IPS-15b (cell line): ENCODE measurements around the gene KRT84.

Experiments used
- H3K27me3 ChIP-seq: one replicate; pipeline ENCODE4 v1.6.1; 2013; ENCODE audit warnings: low read length; ENCODE audit not compliant: control insufficient read depth, insufficient read depth
- H3K36me3 ChIP-seq: one replicate; pipeline ENCODE4 v1.6.1; 2013; ENCODE audit warnings: low read length; ENCODE audit not compliant: control insufficient read depth, insufficient read depth
- H3K4me1 ChIP-seq: one replicate; pipeline ENCODE4 v1.6.1; 2013; ENCODE audit warnings: mild to moderate bottlenecking, low read length; ENCODE audit not compliant: control insufficient read depth, insufficient read depth
- H3K4me3 ChIP-seq: one replicate; pipeline ENCODE4 v1.5.1; 2013; ENCODE audit warnings: low read depth, low read length
- H3K9ac ChIP-seq: one replicate; pipeline ENCODE4 v1.6.1; 2013; ENCODE audit warnings: low read depth, mild to moderate bottlenecking, low read length
- H3K9me3 ChIP-seq: one replicate; pipeline ENCODE4 v1.6.1; 2013; ENCODE audit warnings: mild to moderate bottlenecking, low read length; ENCODE audit not compliant: control insufficient read depth, insufficient read depth

Gene KRT84

GRCh38 chr12:52378091-52378490 lies 7.4 kb downstream of the KRT84 start:
- Histone ChIP-seq H3K36me3 (no peaks in the 10 kb centered on the region), H3K4me1 (no peaks in the 10 kb centered on the region), H3K27me3 (no peaks in the 10 kb centered on the region)

DNA sequence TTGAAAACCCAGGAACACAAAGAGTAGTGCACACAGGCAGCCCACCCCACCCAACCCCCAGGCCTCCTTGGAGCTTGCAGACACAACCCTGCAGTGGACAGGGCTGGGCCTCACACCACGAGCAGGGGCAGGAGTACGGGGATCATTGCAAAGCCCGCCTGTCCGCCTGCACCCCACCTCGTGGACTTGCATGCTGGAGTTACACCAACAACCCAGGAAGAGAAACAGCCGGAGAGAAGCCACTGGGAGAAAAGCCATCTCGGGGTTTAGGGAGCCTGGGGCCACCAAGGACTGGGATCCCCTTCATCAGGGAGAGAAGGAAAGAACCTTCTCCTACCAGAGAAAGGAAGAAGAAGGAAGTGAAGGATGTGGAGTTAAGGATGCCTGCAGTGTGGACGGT lies 8.2 kb downstream of the KRT84 start:
- Histone ChIP-seq H3K9ac (no peak overlapping the region), H3K4me3 (no peak overlapping the region), H3K9me3 (no peaks in the 10 kb centered on the region), H3K36me3 (no peaks in the 10 kb centered on the region), H3K4me1 (no peaks in the 10 kb centered on the region), H3K27me3 (no peaks in the 10 kb centered on the region)

More at GRCh38 chr12:52378091-52378490, 7.4 kb downstream of the KRT84 start:
- Histone ChIP-seq H3K9ac (no peak overlapping the region), H3K9me3 (no peaks in the 10 kb centered on the region), H3K4me3 (no peak overlapping the region)

DNA sequence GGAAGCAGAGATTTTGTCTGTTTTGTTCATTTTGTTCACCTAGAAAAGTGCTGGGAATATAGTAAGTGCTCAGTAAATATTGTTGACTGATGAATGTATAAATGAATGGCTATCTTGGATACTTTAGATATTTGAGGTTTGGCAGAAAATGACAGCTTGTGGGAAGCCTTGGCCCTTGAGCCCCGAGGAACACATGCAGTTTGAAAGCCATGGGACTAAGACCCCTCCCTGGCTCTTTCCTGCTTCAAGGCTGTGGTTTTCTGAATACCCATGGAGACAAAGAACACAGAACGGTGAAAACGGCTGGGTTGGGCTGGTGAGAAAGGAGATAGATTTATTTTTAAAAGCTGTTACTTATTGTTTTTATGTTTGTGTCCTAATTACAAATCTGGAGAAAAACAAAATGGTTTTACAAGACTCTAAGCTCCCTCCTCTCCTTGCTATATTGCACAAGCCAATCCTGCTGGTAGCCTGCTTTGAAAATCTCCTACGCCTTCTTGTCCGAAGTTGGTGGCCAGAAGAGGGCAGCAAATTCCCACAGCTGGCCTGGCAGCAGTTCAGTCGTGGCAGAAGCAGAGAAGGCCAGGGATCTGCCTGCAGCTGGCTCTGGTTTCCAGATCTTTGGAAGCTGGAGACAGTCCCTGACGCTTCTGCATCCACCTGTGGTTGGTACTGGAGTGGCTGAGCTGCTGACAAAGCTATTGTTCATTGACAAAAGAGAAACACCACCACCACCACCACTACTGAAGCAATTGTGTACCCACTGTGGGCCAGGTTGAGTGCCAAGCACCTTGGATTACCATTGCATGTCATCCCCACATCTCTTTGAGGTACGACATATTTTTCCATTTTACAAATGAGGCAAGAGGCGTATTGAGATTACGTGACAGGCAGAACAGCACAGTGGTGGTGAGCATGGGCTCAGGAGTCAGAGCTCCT lies 13.0 kb downstream of the KRT84 start:
- Histone ChIP-seq H3K9ac (no peak overlapping the region), H3K36me3 (no peaks in the 10 kb centered on the region), H3K9me3 (no peaks in the 10 kb centered on the region), H3K4me3 (no peak overlapping the region), H3K27me3 (no peaks in the 10 kb centered on the region), H3K4me1 (no peaks in the 10 kb centered on the region)

GRCh38 chr12:52371716-52372115 lies 13.7 kb downstream of the KRT84 start:
- Histone ChIP-seq H3K9ac (no peak overlapping the region), H3K9me3 (no peaks in the 10 kb centered on the region), H3K4me3 (no peak overlapping the region), H3K4me1 (no peaks in the 10 kb centered on the region), H3K27me3 (no peaks in the 10 kb centered on the region), H3K36me3 (no peaks in the 10 kb centered on the region)

DNA sequence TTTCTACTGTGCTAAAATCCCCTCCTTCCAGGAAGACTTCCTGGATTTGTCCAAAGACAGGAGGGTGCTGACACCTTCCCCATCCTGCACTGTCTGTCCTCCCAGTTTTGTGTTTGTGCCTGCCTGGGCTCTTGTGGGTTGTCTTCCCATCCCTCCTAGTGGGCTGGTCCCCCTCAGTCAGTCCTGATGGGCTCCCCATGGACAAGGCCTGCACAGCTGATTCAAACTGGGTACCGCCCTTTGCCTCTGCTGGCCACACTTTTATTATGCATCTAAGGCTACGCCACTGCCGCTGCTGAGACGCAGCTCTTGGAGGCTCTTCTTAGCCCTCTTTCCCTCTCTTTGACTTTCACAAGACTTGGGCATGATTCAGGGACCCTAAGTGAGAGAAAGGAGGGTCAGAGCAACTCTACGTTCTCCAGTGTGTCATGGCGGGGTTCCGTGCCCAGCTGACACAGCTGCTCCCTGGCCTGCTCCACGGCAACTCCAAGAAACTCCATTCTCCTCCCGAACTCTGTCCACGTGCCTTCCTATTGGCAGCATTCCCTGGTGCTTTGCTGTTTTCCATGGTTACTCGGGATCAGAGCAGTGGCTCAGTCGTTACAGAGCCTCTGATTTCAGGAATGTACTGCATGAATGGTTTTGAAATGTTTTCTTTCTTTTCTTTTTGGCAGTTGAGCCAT lies 14.4 kb downstream of the KRT84 start:
- no peak overlapping the region for H3K9ac ChIP-seq
- no peaks in the 10 kb centered on the region for H3K36me3 ChIP-seq
- no peaks in the 10 kb centered on the region for H3K9me3 ChIP-seq
- no peaks in the 10 kb centered on the region for H3K27me3 ChIP-seq
- H3K4me3 ChIP-seq = no peak overlapping the region
- H3K4me1 ChIP-seq = no peaks in the 10 kb centered on the region

GRCh38 chr12:52369809-52370208 lies 15.6 kb downstream of the KRT84 start:
- H3K9me3 ChIP-seq = no peaks in the 10 kb centered on the region
- no peak overlapping the region for H3K9ac ChIP-seq
- H3K4me3 ChIP-seq = no peak overlapping the region
- H3K4me1 ChIP-seq = no peaks in the 10 kb centered on the region
- H3K27me3 ChIP-seq = no peaks in the 10 kb centered on the region
- no peaks in the 10 kb centered on the region for H3K36me3 ChIP-seq

DNA sequence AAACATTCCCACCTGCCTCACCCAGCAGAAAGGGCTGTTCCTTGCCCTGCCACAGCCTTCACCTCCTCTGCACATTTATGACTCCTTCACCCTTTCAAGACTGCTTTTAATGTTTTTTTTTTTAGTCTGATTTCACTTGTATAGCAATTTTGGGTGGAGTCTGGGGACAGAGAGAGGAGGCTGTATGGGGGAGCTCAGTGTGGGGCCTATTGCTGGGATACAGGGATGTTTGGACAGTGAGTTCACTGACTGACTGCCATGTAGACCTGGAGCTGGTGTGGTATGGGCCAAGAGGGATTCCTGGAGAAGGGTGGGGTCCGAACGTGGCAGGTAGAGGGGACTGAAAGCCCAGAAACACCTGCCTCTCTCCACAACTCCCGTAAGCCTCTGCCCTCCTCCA lies 16.2 kb downstream of the KRT84 start:
- Histone ChIP-seq H3K4me1 (no peaks in the 10 kb centered on the region), H3K27me3 (no peaks in the 10 kb centered on the region), H3K4me3 (no peak overlapping the region), H3K9ac (no peak overlapping the region), H3K36me3 (no peaks in the 10 kb centered on the region), H3K9me3 (no peaks in the 10 kb centered on the region)

DNA sequence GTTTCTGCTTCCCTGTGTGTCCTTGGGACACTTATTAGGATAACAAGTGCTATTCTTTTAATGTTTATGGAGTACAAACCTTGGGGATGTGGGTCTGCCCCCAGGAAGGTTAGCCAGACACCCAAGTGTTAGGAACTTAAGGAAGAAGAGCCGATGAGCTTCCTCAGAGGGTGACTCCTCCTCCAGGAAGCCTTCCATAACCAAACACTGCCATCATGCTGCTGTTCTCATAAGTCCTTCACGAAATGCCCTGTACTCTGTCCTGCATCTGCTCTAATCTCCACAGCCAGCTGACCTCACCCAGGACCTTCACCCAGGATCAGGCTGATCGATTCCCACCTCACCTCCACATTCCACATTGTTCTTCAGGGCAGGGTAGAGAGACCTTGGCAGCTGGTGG lies 16.9 kb downstream of the KRT84 start:
- Histone ChIP-seq H3K36me3 (no peaks in the 10 kb centered on the region), H3K9me3 (no peaks in the 10 kb centered on the region), H3K4me1 (no peaks in the 10 kb centered on the region), H3K27me3 (no peaks in the 10 kb centered on the region), H3K4me3 (no peak overlapping the region), H3K9ac (no peak overlapping the region)

GRCh38 chr12:52367876-52368275 lies 17.6 kb downstream of the KRT84 start:
- Histone ChIP-seq H3K9me3 (no peaks in the 10 kb centered on the region), H3K4me3 (no peak overlapping the region), H3K27me3 (no peaks in the 10 kb centered on the region), H3K9ac (no peak overlapping the region), H3K4me1 (no peaks in the 10 kb centered on the region), H3K36me3 (no peaks in the 10 kb centered on the region)

- H3K27me3 ChIP-seq = no peaks in the 10 kb centered on the region
- H3K9ac ChIP-seq = no peak within 1 kb of the TSS
- no peak within 1 kb of the TSS for H3K4me3 ChIP-seq
- H3K36me3 ChIP-seq = no peaks in the 10 kb centered on the region
- no peaks in the 10 kb centered on the region for H3K9me3 ChIP-seq
- H3K4me1 ChIP-seq = no peaks in the 10 kb centered on the region
Measured at GRCh38 chr12:52366738-52367485, 18.5 kb downstream of the KRT84 start, which contains the start of gene KRT85. Gene KRT85 (minus strand): TSS chr12:52367481. CDS start chr12:52367405, 76 bp downstream.

- no peak overlapping the region for H3K9ac ChIP-seq
- H3K4me1 ChIP-seq = no peaks in the 10 kb centered on the region
- H3K27me3 ChIP-seq = no peaks in the 10 kb centered on the region
Measured at GRCh38 chr12:52364901-52365489, 20.5 kb downstream of the KRT84 start.

More at GRCh38 chr12:52364901-52365489, 20.5 kb downstream of the KRT84 start:
- no peaks in the 10 kb centered on the region for H3K36me3 ChIP-seq
- H3K4me3 ChIP-seq = no peak overlapping the region
- no peaks in the 10 kb centered on the region for H3K9me3 ChIP-seq
